Right ventricle myocardium superior (tissue), 1 donor: ENCODE data around the gene LPCAT2. TPM values are rescaled to one million over a fixed set of nuclear protein-coding genes. Genes with fewer than 3 reads are reported as not detected.

Source experiments
- ATAC-seq: fragments of 200-7000 bp; cut with Tn5 transposase; one replicate; pipeline ENCODE4 v1.9.1; 2020; ENCODE audit warnings: mild to moderate bottlenecking; ENCODE audit not compliant: poor library complexity
- DNase-seq: peaks from one replicate; pipeline ENCODE4 v3.0.0-alpha.2; 2020
- intact Hi-C: fragments of 100-400 bp; cut with DNase I; formaldehyde crosslinking; loops from one replicate; pipeline ENCODE4 v1.11.2; 2022
- total RNA-seq: library from RNA; stranded (reverse); fragmentation: NEBNext Ultra II Directional; extraction: Animal tissue kit (Norgen Biotek cat#: 25700); gene quantifications from one replicate; pipeline ENCODE4 v1.2.1, GENCODE V29; 2021
- donor health status: DM: no; HTN: yes; CAD: no; lungs with severe emphysema.

Gene LPCAT2
- total RNA-seq, 1 donor from 2014 or later: 9.6 TPM

GRCh38 chr16:55623640-55624039, 114.8 kb downstream of the LPCAT2 start:
- ATAC-seq (no peak), DNase-seq (no peak)
- intact Hi-C loops: no loop called here

DNA sequence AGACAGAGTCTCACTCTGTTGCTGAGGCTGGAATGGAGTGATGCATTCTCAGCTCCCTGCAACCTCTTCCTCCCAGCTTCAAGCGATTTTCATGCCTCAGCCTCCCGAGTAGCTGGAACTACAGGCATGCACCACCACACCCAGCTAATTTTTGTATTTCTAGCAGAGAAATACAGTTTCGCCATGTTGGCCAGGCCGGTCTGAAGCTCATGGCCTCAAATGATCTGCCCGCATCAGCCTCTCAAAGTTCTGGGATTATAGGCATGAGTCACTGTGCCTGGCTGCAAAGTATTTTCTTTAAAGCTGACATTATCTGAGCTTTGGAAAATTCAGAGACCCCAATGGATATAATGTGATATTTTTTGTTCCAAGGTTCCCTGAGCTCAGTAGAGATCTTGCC, 115.8 kb downstream of the LPCAT2 start:
- DNase-seq: no peak
- intact Hi-C loops: no loop called here
- ATAC-seq: no peak

DNA sequence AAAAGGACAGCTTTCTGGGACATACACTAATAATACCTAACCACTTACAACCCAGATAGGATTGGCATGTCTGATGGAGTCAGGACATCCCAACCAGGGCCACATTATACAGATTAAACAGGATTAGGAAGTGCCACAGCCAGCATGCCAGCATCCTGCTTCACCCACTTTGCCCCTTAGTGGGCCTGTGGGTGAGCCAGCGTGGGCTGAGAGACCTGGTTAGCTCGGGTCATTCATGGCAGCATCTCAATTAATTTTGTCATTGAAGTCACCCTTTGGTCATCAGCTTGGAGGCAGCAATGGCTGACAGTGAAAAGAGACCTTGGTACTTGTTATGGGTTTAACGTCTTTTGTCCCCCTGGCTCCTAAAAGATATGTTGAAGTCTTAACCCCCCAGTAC, 117.0 kb downstream of the LPCAT2 start:
- intact Hi-C loops: no loop called here
- DNase-seq (no peak), ATAC-seq (no peak)

DNA sequence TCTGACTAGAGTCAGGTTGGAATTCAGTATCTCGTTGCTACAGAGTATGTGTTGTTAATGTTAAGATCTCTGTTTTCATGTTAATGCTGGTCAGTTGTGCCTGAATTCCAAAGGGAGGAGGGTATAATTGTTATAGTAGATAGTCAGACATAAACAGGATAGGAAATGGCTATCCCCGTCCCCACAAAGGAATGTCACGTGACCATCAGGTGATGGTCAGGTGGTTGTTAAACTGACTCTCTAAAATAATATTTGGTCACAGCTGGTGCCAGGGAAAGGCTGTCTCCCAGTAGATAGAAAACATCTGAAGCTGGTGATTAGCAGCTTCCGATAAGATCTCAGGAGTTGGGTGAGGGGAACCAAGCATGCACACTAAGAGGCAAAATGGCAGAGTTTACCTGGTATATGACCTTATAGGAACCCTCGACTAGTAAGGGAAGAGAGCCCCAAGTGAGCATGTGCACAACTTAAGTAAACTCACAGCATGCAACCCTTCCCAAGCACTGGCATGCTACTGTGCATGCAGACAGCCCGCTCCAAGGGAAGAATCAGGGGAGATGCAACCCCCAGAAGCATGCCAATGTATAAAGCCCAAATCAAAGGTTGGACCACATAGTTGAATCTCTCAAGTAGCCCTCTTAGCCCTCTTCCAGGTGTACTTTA, 119.6 kb downstream of the LPCAT2 start:
- no peak for DNase-seq
- ATAC-seq: no peak
- intact Hi-C loops: no loop called here

- DNase-seq: no peak
- intact Hi-C loops: no loop called here
- ATAC-seq: no peak
Observed at GRCh38 chr16:55630774-55631173, 121.9 kb downstream of the LPCAT2 start.

GRCh38 chr16:55632259-55632658, 123.4 kb downstream of the LPCAT2 start:
- intact Hi-C loops: no loop called here
- ATAC-seq (no peak), DNase-seq (no peak)

GRCh38 chr16:55634193-55634592, 125.3 kb downstream of the LPCAT2 start:
- DNase-seq (no peak), ATAC-seq (no peak)
- intact Hi-C loops: no loop called here

Other genes with a start within 250 kb of the LPCAT2 start
- gene IRX6, start 184.9 kb upstream of the LPCAT2 start, total RNA-seq: 1.4 TPM
- 102 TPM for gene MMP2, start 29.9 kb upstream of the LPCAT2 start, total RNA-seq
- not detected for gene CAPNS2, start 57.6 kb downstream of the LPCAT2 start, total RNA-seq
- gene SLC6A2, start 146.9 kb downstream of the LPCAT2 start, total RNA-seq: not detected